SK-N-SH (cell line): Measurements from ENCODE around the gene LTF. TPM values are rescaled to one million over a fixed set of nuclear protein-coding genes. Genes with fewer than 3 reads are reported as not detected.

Experiments
- CTCF ChIA-PET: fragments of 300-600, 350-600 bp; formaldehyde crosslinking; extraction: SDS; loops from one replicate; lab custom pipeline; 2021; lab: Yijun Ruan, JAX
- POLR2A ChIA-PET: fragments of 350-600 bp; sonication (Branson Sonifier 250); formaldehyde crosslinking; extraction: SDS; loops from one replicate; lab custom pipeline; 2020; ENCODE audit warnings: antibody characterized with exemption, inconsistent platforms; lab: Yijun Ruan, JAX
- DNase-seq: peaks from one replicate; pipeline ENCODE4 v3.0.0; 2012
- H2AFZ ChIP-seq: fragments of 200-600 bp; sonication (generic); 2 replicates; pipeline ENCODE4 v1.8.1; 2016; ENCODE audit warnings: antibody characterized with exemption, mild to moderate bottlenecking, low read depth
- H3F3A ChIP-seq: fragments of 200-600 bp; sonication (generic); replicated peaks from 2 replicates; pipeline ENCODE3; 2016; ENCODE audit warnings: antibody characterized with exemption, mild to moderate bottlenecking; ENCODE audit not compliant: insufficient read depth
- H3K27ac ChIP-seq, 2 experiments: fragments of 200-500 bp in 1 of 2; fragments of 200-600 bp in 1 of 2; sonication (Bioruptor generic) in 1 of 2; sonication (generic), shearing (Covaris generic) in 1 of 2; 2 replicates each; pipeline versions ENCODE4 v1.5.1 to v1.6.1; 2014 to 2016; ENCODE audit warnings: low read depth in 2 of 2, inconsistent platforms in 1 of 2, low read length in 1 of 2, mild to moderate bottlenecking in 1 of 2, mixed read lengths in 1 of 2
- H3K27me3 ChIP-seq: fragments of 200-600 bp; sonication (generic), shearing (Covaris generic); 2 replicates; pipeline ENCODE4 v1.6.1; 2016; ENCODE audit warnings: mixed run types; ENCODE audit not compliant: insufficient read depth
- H3K36me3 ChIP-seq, 2 experiments: fragments of 200-500 bp in 1 of 2; fragments of 200-600 bp in 1 of 2; sonication (Bioruptor generic) in 1 of 2; sonication (generic) in 1 of 2; replicated peaks in 1 of 2; 2 replicates each; pipeline versions ENCODE3 to v1.5.1; 2014 to 2016; ENCODE audit warnings: low read length in 1 of 2, mild to moderate bottlenecking in 1 of 2; ENCODE audit not compliant: insufficient read depth in 2 of 2, control insufficient read depth in 1 of 2
- H3K4me1 ChIP-seq, 2 experiments: fragments of 200-500 bp in 1 of 2; fragments of 200-600 bp in 1 of 2; sonication (Bioruptor generic) in 1 of 2; sonication (generic), shearing (Covaris generic) in 1 of 2; 2 replicates each; pipeline versions ENCODE4 v1.5.1 to v1.6.1; 2014 to 2016; ENCODE audit warnings: low read depth in 1 of 2, low read length in 1 of 2, mixed run types in 1 of 2; ENCODE audit not compliant: insufficient read depth in 2 of 2, control insufficient read depth in 1 of 2
- H3K4me2 ChIP-seq: fragments of 200-600 bp; sonication (generic), shearing (Covaris generic); 2 replicates; pipeline ENCODE4 v1.6.1; 2017; ENCODE audit warnings: mixed run types
- H3K4me3 ChIP-seq, 2 experiments: fragments of 200-500 bp in 1 of 2; fragments of 200-600 bp in 1 of 2; sonication (Bioruptor generic) in 1 of 2; sonication (generic), shearing (Covaris generic) in 1 of 2; 2 replicates each; pipeline versions ENCODE4 v1.5.1 to v1.8.1; 2014 to 2016; ENCODE audit warnings: low read depth in 2 of 2, inconsistent platforms in 1 of 2, low read length in 1 of 2, mild to moderate bottlenecking in 1 of 2, mixed read lengths in 1 of 2, moderate library complexity in 1 of 2
- H3K79me2 ChIP-seq: fragments of 200-600 bp; sonication (generic); 2 replicates; pipeline ENCODE4 v1.8.1; 2017; ENCODE audit warnings: mild to moderate bottlenecking; ENCODE audit not compliant: insufficient read depth
- H3K9ac ChIP-seq: fragments of 200-600 bp; sonication (generic); 2 replicates; pipeline ENCODE4 v1.6.1; 2017; ENCODE audit warnings: mixed run types
- H3K9me2 ChIP-seq: fragments of 200-600 bp; sonication (generic); 2 replicates; pipeline ENCODE4 v1.6.1; 2017; ENCODE audit warnings: mixed run types
- H3K9me3 ChIP-seq: fragments of 200-600 bp; sonication (generic); 2 replicates; pipeline ENCODE4 v1.6.1; 2017; ENCODE audit warnings: mixed run types, mild to moderate bottlenecking, moderate library complexity
- H4K20me1 ChIP-seq: fragments of 200-600 bp; sonication (generic); 2 replicates; pipeline ENCODE4 v1.6.1; 2017; ENCODE audit warnings: mild to moderate bottlenecking, mixed run types; ENCODE audit not compliant: insufficient read depth
- CHD2 ChIP-seq: fragments of 150-350 bp; IDR thresholded peaks from 2 replicates; pipeline ENCODE4 v1.6.1; 2018; ENCODE audit warnings: low read length; ENCODE audit not compliant: partially characterized antibody
- ELF1 ChIP-seq: IDR thresholded peaks from 2 replicates; pipeline ENCODE4 v1.4.0; 2012
- EZH2phosphoT487 ChIP-seq: fragments of 200-600 bp; sonication (generic); IDR thresholded peaks from 2 replicates; pipeline ENCODE4 v1.6.1; 2017; ENCODE audit warnings: low read depth, mixed run types, mild to moderate bottlenecking, antibody characterized with exemption, moderate library complexity, borderline replicate concordance
- FOSL2 ChIP-seq: IDR thresholded peaks from 2 replicates; pipeline ENCODE4 v1.4.0; 2012; ENCODE audit warnings: low read depth, mild to moderate bottlenecking, moderate library complexity, borderline replicate concordance
- GABPA ChIP-seq: IDR thresholded peaks from 2 replicates; pipeline ENCODE4 v1.4.0; 2012; ENCODE audit warnings: low read depth, mild to moderate bottlenecking
- JUND ChIP-seq: IDR thresholded peaks from 2 replicates; pipeline ENCODE4 v1.4.0; 2012
- NFIC ChIP-seq: IDR thresholded peaks from 2 replicates; pipeline ENCODE4 v1.4.0; 2012; ENCODE audit warnings: borderline replicate concordance
- NRF1 ChIP-seq: IDR thresholded peaks from 2 replicates; pipeline ENCODE4 v1.6.1; 2012; ENCODE audit warnings: low read depth, mild to moderate bottlenecking, low read length
- POLR2AphosphoS5 ChIP-seq: IDR thresholded peaks from 2 replicates; pipeline ENCODE4 v1.6.1; 2012; ENCODE audit warnings: low read depth, low read length
- RCOR1 ChIP-seq: fragments of 150-350 bp; IDR thresholded peaks from 2 replicates; pipeline ENCODE4 v1.6.1; 2017; ENCODE audit warnings: antibody characterized with exemption, low read length
- TEAD4 ChIP-seq: IDR thresholded peaks from 2 replicates; pipeline ENCODE4 v1.4.0; 2012; ENCODE audit warnings: mild to moderate bottlenecking, borderline replicate concordance; ENCODE audit not compliant: insufficient read depth
- YY1 ChIP-seq: IDR thresholded peaks from 2 replicates; pipeline ENCODE4 v1.4.0; 2012; ENCODE audit warnings: low read depth, mild to moderate bottlenecking
- WGBS: methylation state at CpG from one replicate; pipeline ENCODE4 v1.1.6; 2017; ENCODE audit warnings: low lambda C conversion rate; 5-methylcytosine and 5-hydroxymethylcytosine counted together
- polyA plus RNA-seq, 3 experiments: library from polyadenylated mRNA; depleted of rRNA; stranded (reverse); fragments of >200 nt; gene quantifications; 2 replicates each; pipeline ENCODE4 v1.2.3, GENCODE V29; 2012
- TF ChIP-seq, protein P1 (sequence below): IDR thresholded peaks from 2 replicates; pipeline ENCODE4 v1.6.1; 2012; ENCODE audit warnings: mild to moderate bottlenecking, low read depth, low read length, moderate library complexity
- TF ChIP-seq, protein P2 (sequence below): IDR thresholded peaks from 2 replicates; pipeline ENCODE4 v1.4.0; 2012; ENCODE audit warnings: low read depth, borderline replicate concordance
- TF ChIP-seq, protein P3 (sequence below): fragments of 150-350 bp; IDR thresholded peaks from 2 replicates; pipeline ENCODE4 v1.6.1; 2017; ENCODE audit warnings: antibody characterized with exemption, low read length, low read depth, borderline replicate concordance
- TF ChIP-seq, protein P4 (sequence below): fragments of 150-350 bp; IDR thresholded peaks from 2 replicates; pipeline ENCODE4 v1.6.1; 2016; ENCODE audit warnings: mild to moderate bottlenecking, low read depth, low read length

LTF gene
- polyA plus RNA-seq, 1 of the 3 experiments (the other 2 are of a cell fraction) = not detected

DNA sequence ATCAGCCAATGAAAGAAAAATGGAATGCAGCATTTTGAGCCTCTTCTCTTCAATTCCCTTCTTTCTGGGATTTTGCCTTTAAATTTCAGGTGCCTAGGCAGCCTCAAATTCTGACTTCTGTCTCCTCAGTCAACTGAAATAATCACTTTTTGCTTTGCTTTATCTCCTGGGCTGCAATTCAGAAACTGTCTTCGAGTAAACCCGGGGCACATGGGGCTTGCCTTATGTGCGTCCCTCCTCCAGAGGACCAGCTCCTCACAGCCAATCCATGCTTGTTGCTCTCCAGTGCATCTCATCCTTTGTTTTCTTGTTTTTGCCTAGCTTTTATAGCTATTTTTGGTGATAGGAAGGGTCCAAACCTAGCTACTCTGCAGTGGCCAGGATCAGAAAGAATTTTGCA, 41.8 kb upstream of the LTF start:
- 50% methylated on average over 3 of the region's 3 CpGs for WGBS
- H3K4me2 ChIP-seq = no peak overlapping the region
- CTCF ChIA-PET = interaction anchor here (1.5 kb wide), 1 partner anchor 52 kb away, joined by 5 read pairs; no protein-coding TSS in a partner anchor

DNA sequence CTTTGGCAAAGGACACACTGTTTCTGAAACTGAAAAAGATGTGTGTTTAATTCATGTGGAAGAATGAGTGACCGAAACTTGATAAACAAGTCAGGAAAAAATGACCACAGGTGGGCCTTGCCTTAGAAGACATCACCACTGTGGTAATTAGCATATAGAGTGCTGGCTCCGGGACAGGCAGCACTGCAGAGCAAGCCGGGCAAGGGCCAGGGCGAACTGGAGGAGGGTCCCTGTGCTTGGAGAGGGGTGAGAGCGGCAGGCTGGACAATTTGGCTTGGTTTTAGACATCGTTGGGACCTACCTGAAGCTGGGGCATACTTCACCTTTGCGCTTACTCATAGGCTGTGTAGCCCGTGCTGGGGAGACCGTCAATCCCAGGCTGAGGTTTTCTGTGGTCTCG, 41.2 kb upstream of the LTF start:
- H3F3A ChIP-seq = no peaks in the 10 kb centered on the region
- no peak overlapping the region for H3K4me3 ChIP-seq
- CTCF ChIA-PET = interaction anchor here (0.7 to 1.5 kb wide), 3 partner anchors 18 to 52 kb away, joined by 3 to 5 read pairs (median 3); no protein-coding TSS in a partner anchor
- H3K9me3 ChIP-seq = no peaks in the 10 kb centered on the region
- H3K4me2 ChIP-seq = no peak overlapping the region
- no peak overlapping the region for H3K9ac ChIP-seq
- no peaks in the 10 kb centered on the region for H3K79me2 ChIP-seq
- no peaks in the 10 kb centered on the region for H3K9me2 ChIP-seq
- TF ChIP-seq JUND = no peak
- no peak overlapping the region for H2AFZ ChIP-seq
- no peaks in the 10 kb centered on the region for H4K20me1 ChIP-seq
- no peak for DNase-seq
- POLR2A ChIA-PET = no interaction called here
- 63% methylated on average over 8 of the region's 10 CpGs for WGBS
- no peaks in the 10 kb centered on the region for H3K36me3 ChIP-seq
- peaks cover 0 to 6% of the 10 kb centered on the region in 2 experiments; a peak in 1 of 4 replicates for H3K4me1 ChIP-seq
- no peaks in the 10 kb centered on the region for H3K27me3 ChIP-seq
- no peak overlapping the region for H3K27ac ChIP-seq

More for the DNA sequence above, 41.8 kb upstream of the LTF start:
- no peaks in the 10 kb centered on the region for H3K27me3 ChIP-seq
- no peak overlapping the region for H3K27ac ChIP-seq
- no peak overlapping the region for H3K4me3 ChIP-seq
- no peak for DNase-seq
- no peak overlapping the region for H2AFZ ChIP-seq
- peaks cover 0 to 6% of the 10 kb centered on the region in 2 experiments; a peak in 1 of 4 replicates for H3K4me1 ChIP-seq
- TF ChIP-seq ELF1 (no peak), NRF1 (no peak)
- TF ChIP-seq, protein P1, sequence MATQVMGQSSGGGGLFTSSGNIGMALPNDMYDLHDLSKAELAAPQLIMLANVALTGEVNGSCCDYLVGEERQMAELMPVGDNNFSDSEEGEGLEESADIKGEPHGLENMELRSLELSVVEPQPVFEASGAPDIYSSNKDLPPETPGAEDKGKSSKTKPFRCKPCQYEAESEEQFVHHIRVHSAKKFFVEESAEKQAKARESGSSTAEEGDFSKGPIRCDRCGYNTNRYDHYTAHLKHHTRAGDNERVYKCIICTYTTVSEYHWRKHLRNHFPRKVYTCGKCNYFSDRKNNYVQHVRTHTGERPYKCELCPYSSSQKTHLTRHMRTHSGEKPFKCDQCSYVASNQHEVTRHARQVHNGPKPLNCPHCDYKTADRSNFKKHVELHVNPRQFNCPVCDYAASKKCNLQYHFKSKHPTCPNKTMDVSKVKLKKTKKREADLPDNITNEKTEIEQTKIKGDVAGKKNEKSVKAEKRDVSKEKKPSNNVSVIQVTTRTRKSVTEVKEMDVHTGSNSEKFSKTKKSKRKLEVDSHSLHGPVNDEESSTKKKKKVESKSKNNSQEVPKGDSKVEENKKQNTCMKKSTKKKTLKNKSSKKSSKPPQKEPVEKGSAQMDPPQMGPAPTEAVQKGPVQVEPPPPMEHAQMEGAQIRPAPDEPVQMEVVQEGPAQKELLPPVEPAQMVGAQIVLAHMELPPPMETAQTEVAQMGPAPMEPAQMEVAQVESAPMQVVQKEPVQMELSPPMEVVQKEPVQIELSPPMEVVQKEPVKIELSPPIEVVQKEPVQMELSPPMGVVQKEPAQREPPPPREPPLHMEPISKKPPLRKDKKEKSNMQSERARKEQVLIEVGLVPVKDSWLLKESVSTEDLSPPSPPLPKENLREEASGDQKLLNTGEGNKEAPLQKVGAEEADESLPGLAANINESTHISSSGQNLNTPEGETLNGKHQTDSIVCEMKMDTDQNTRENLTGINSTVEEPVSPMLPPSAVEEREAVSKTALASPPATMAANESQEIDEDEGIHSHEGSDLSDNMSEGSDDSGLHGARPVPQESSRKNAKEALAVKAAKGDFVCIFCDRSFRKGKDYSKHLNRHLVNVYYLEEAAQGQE = no peak
- no peaks in the 10 kb centered on the region for H3K9me2 ChIP-seq
- H3K79me2 ChIP-seq = no peaks in the 10 kb centered on the region
- no peaks in the 10 kb centered on the region for H3K36me3 ChIP-seq
- H3K9me3 ChIP-seq = no peaks in the 10 kb centered on the region
- no peak overlapping the region for H3K9ac ChIP-seq
- no peaks in the 10 kb centered on the region for H4K20me1 ChIP-seq
- H3F3A ChIP-seq = no peaks in the 10 kb centered on the region
- POLR2A ChIA-PET = no interaction called here

DNA sequence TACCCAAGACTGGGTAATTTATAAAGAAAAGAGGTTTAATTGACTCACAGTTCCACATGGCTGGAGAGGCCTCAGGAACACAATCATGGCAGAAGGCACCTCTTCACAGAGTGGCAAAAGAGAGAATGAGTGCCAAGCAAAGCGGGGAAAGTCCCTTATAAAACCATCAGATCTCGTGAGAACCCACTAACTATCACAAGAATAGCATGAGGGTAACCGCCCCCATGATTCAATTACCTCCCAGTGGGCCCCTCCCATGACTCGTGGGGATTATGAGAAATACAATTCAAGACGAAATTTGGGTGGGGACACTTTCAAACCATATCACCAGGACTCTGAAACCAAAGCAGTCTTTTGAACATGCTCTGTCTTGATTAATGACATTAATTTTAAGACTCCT, 40.1 kb upstream of the LTF start:
- ChIA-PET POLR2A (no interaction called here), CTCF (interaction anchor here (1.3 kb wide), 1 partner anchor 16 kb away, joined by 3 read pairs; no protein-coding TSS in a partner anchor)
- H3K4me1 ChIP-seq = peaks cover 0 to 6% of the 10 kb centered on the region in 2 experiments; a peak in 1 of 4 replicates
- H4K20me1 ChIP-seq = no peaks in the 10 kb centered on the region
- no peaks in the 10 kb centered on the region for H3K9me3 ChIP-seq
- no peaks in the 10 kb centered on the region for H3F3A ChIP-seq
- no peak overlapping the region for H2AFZ ChIP-seq
- no peak overlapping the region for H3K9ac ChIP-seq
- no peak overlapping the region for H3K4me2 ChIP-seq
- H3K79me2 ChIP-seq = no peaks in the 10 kb centered on the region
- H3K27me3 ChIP-seq = no peaks in the 10 kb centered on the region
- no peak overlapping the region for H3K27ac ChIP-seq
- WGBS = 33% methylated on average over 5 of the region's 5 CpGs
- H3K9me2 ChIP-seq = no peaks in the 10 kb centered on the region
- no peak overlapping the region for H3K4me3 ChIP-seq
- DNase-seq = no peak
- no peaks in the 10 kb centered on the region for H3K36me3 ChIP-seq
- TF ChIP-seq FOSL2 (no peak), CHD2 (no peak), NFIC (no peak), EZH2phosphoT487 (no peak), TEAD4 (no peak), POLR2AphosphoS5 (no peak), JUND (no peak), GABPA (no peak), YY1 (no peak), RCOR1 (no peak)
- TF ChIP-seq, protein P2, sequence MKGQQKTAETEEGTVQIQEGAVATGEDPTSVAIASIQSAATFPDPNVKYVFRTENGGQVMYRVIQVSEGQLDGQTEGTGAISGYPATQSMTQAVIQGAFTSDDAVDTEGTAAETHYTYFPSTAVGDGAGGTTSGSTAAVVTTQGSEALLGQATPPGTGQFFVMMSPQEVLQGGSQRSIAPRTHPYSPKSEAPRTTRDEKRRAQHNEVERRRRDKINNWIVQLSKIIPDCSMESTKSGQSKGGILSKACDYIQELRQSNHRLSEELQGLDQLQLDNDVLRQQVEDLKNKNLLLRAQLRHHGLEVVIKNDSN = no peak
- TF ChIP-seq, protein P3, sequence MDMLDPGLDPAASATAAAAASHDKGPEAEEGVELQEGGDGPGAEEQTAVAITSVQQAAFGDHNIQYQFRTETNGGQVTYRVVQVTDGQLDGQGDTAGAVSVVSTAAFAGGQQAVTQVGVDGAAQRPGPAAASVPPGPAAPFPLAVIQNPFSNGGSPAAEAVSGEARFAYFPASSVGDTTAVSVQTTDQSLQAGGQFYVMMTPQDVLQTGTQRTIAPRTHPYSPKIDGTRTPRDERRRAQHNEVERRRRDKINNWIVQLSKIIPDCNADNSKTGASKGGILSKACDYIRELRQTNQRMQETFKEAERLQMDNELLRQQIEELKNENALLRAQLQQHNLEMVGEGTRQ = no peak
- TF ChIP-seq, protein P4, sequence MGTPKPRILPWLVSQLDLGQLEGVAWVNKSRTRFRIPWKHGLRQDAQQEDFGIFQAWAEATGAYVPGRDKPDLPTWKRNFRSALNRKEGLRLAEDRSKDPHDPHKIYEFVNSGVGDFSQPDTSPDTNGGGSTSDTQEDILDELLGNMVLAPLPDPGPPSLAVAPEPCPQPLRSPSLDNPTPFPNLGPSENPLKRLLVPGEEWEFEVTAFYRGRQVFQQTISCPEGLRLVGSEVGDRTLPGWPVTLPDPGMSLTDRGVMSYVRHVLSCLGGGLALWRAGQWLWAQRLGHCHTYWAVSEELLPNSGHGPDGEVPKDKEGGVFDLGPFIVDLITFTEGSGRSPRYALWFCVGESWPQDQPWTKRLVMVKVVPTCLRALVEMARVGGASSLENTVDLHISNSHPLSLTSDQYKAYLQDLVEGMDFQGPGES = no peak
